Measurements from ENCODE around the gene UGT1A5. TPM values are rescaled to one million over a fixed set of nuclear protein-coding genes. Genes with fewer than 3 reads are reported as not detected.

Gene UGT1A5
- total RNA-seq, 1 experiment from 2014 or later = not detected

DNA sequence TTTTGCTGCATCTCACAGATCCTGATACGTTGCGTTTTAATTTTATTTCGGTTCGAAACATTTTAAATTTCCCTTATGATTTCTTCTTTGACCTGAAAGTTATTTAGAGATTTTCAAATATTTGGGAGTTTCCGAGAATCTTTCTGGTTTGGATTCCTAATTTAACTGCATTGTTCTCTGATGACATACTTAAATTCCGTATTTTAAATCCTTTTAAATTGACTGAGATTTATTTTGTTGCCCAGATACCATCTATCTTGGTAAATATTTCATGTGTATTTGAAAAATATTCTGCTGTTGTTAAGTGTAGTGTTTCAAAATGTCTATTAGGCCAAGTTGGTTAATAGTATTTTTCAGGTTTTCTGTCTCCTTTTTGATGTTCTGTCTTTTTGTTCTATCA lies 103.2 kb downstream of the UGT1A5 start:
- H4K20me1 ChIP-seq (ENCODE audit: insufficient read depth) = no peaks in the 10 kb centered on the region
- no peaks in the 10 kb centered on the region for H3K9me2 ChIP-seq (ENCODE audit: insufficient read depth)
- ChIA-PET POLR2A (no interaction called here), CTCF (no interaction called here), RAD21 (ENCODE audit: low non-redundant PET in 1 of 2, low total read pairs in 2 of 2, uncharacterized antibody in 2 of 2, unreplicated experiment in 2 of 2) (no interaction called here)
- no peaks in the 10 kb centered on the region for H3K27me3 ChIP-seq (ENCODE audit: insufficient read depth, low read length)
- no peaks in the 10 kb centered on the region for H3K79me2 ChIP-seq (ENCODE audit: insufficient read depth, low read length)
- no peak overlapping the region for H3K9ac ChIP-seq (ENCODE audit: low read length)
- intact Hi-C loops (cut with micrococcal nuclease) = no loop called here
- H3K4me3 ChIP-seq (replicated peaks in 1 of 2; ENCODE audit: low read depth in 1 of 2, low read length in 2 of 2) = no peak overlapping the region
- H3K9me3 ChIP-seq (ENCODE audit: control insufficient read depth in 1 of 2, insufficient read depth in 1 of 2, low read depth in 1 of 2, low read length in 2 of 2) = no peaks in the 10 kb centered on the region
- no peak for TF ChIP-seq RAD21 (IDR thresholded peaks at IDR 0.05; ENCODE audit: low read depth)
- no peak for TF ChIP-seq JUND (IDR thresholded peaks at IDR 0.05)
- no peak for TF ChIP-seq SIN3A (IDR thresholded peaks at IDR 0.05; ENCODE audit: low read depth)
- no peak for TF ChIP-seq POLR2A (IDR thresholded peaks at IDR 0.05; ENCODE audit: borderline replicate concordance, extremely low read depth, insufficient read depth, insufficient read length)
- TF ChIP-seq, protein P1, sequence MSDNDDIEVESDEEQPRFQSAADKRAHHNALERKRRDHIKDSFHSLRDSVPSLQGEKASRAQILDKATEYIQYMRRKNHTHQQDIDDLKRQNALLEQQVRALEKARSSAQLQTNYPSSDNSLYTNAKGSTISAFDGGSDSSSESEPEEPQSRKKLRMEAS (IDR thresholded peaks at IDR 0.05) = no peak
- no peak for TF ChIP-seq CBX3 (IDR thresholded peaks at IDR 0.05; ENCODE audit: low read depth)
- no peak for TF ChIP-seq ATF3 (IDR thresholded peaks at IDR 0.05)
- no peak for TF ChIP-seq EZH2phosphoT487 (IDR thresholded peaks at IDR 0.05; ENCODE audit: borderline replicate concordance)
- TF ChIP-seq, protein P2, sequence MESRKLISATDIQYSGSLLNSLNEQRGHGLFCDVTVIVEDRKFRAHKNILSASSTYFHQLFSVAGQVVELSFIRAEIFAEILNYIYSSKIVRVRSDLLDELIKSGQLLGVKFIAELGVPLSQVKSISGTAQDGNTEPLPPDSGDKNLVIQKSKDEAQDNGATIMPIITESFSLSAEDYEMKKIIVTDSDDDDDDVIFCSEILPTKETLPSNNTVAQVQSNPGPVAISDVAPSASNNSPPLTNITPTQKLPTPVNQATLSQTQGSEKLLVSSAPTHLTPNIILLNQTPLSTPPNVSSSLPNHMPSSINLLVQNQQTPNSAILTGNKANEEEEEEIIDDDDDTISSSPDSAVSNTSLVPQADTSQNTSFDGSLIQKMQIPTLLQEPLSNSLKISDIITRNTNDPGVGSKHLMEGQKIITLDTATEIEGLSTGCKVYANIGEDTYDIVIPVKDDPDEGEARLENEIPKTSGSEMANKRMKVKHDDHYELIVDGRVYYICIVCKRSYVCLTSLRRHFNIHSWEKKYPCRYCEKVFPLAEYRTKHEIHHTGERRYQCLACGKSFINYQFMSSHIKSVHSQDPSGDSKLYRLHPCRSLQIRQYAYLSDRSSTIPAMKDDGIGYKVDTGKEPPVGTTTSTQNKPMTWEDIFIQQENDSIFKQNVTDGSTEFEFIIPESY (IDR thresholded peaks at IDR 0.05; ENCODE audit: extremely low read depth, insufficient replicate concordance, low read length) = no peak
- TF ChIP-seq POLR2AphosphoS5 (IDR thresholded peaks at IDR 0.05; ENCODE audit: low read depth, low read length) = no peak
- TF ChIP-seq YY1 (IDR thresholded peaks at IDR 0.05; ENCODE audit: extremely low read depth, insufficient replicate concordance, low read depth, low read length) = no peak
- TF ChIP-seq FOSL1 (IDR thresholded peaks at IDR 0.05; ENCODE audit: low read depth) = no peak
- TF ChIP-seq EGR1 (IDR thresholded peaks at IDR 0.05; ENCODE audit: low read depth) = no peak
- TF ChIP-seq TCF7L2 (IDR thresholded peaks at IDR 0.05; ENCODE audit: borderline replicate concordance, extremely low read depth, insufficient read depth, insufficient read length) = no peak
- no peak for TF ChIP-seq REST (IDR thresholded peaks at IDR 0.05; ENCODE audit: low read depth)
- no peak for TF ChIP-seq CTCF (IDR thresholded peaks at IDR 0.05 in 2 of 3, conservative IDR thresholded peaks at IDR 0.05 in 1 of 3; ENCODE audit: borderline replicate concordance in 1 of 3, insufficient read depth in 1 of 3, low read depth in 2 of 3, low read length in 2 of 3)
- no peaks in the 10 kb centered on the region for H3K4me1 ChIP-seq (ENCODE audit: control insufficient read depth in 1 of 2, insufficient read depth in 2 of 2, low read length in 2 of 2)
- H3K4me2 ChIP-seq (ENCODE audit: low read length) = no peak overlapping the region
- H2AFZ ChIP-seq (ENCODE audit: low read depth, low read length, poor library complexity, severe bottlenecking) = no peak overlapping the region
- no TSS peak for BruUV-seq (replicated peaks)
- no peaks in the 10 kb centered on the region for H3K36me3 ChIP-seq (ENCODE audit: control insufficient read depth in 1 of 2, insufficient read depth in 2 of 2, low read length in 2 of 2)
- no peak for DNase-seq (ENCODE audit: low read depth, low spot score)
- no peak for ATAC-seq
- no peak overlapping the region for H3K27ac ChIP-seq (ENCODE audit: low read depth, low read length)

Measured in HCT116 (cell line).